NB4 (cell line): ENCODE results near the gene LLPH.

Experiments used
- CTCF ChIP-seq: IDR thresholded peaks from one replicate; pipeline ENCODE4 v1.5.1; 2012; ENCODE audit warnings: low read depth, low read length
- MAX ChIP-seq: IDR thresholded peaks from 2 replicates; pipeline ENCODE4 v1.6.1; 2011; ENCODE audit warnings: low read depth, low read length
- POLR2A ChIP-seq: IDR thresholded peaks from 2 replicates; pipeline ENCODE4 v1.6.1; 2011; ENCODE audit warnings: mild to moderate bottlenecking; ENCODE audit not compliant: insufficient read length; ENCODE audit errors: extremely low read depth

- TF ChIP-seq CTCF (no peak), POLR2A (no peak), MAX (no peak)
Measured at GRCh38 chr12:66119229-66119869, 11.2 kb downstream of the LLPH start.
